GM12872 (cell line): ENCODE results near the gene GPX1.

Source experiments
- TF ChIP-seq, protein P1 (sequence below): IDR thresholded peaks from 3 replicates; pipeline ENCODE4 v1.5.1; 2011; ENCODE audit warnings: low read depth, mild to moderate bottlenecking, low read length, moderate library complexity; ENCODE audit not compliant: insufficient read depth

Gene GPX1

DNA sequence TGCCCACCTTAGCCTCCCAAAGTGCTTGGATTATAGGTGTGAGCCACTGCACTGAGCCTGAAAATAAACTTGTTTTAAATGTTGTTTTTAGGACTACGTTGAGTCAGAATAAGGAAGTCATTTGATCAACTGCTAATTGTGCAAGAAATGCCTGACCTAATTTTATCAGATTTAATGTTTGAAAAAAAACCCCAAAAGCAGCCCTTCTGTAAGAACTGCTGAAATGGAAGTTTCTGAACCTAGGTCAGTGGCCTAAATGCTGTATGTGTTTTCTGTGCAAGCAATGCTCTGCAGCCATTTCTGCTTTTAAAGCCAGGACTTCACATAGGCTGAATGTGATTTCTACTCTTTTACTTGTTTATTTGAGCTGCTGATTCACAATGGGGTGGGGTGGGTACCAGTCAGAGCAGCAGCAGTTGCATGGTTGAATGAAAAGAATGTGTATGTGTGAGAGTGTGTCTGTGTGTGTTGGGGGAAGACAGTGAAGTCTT is 6.6 kb downstream of the GPX1 start:
- TF ChIP-seq, protein P1, sequence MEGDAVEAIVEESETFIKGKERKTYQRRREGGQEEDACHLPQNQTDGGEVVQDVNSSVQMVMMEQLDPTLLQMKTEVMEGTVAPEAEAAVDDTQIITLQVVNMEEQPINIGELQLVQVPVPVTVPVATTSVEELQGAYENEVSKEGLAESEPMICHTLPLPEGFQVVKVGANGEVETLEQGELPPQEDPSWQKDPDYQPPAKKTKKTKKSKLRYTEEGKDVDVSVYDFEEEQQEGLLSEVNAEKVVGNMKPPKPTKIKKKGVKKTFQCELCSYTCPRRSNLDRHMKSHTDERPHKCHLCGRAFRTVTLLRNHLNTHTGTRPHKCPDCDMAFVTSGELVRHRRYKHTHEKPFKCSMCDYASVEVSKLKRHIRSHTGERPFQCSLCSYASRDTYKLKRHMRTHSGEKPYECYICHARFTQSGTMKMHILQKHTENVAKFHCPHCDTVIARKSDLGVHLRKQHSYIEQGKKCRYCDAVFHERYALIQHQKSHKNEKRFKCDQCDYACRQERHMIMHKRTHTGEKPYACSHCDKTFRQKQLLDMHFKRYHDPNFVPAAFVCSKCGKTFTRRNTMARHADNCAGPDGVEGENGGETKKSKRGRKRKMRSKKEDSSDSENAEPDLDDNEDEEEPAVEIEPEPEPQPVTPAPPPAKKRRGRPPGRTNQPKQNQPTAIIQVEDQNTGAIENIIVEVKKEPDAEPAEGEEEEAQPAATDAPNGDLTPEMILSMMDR = no peak

DNA sequence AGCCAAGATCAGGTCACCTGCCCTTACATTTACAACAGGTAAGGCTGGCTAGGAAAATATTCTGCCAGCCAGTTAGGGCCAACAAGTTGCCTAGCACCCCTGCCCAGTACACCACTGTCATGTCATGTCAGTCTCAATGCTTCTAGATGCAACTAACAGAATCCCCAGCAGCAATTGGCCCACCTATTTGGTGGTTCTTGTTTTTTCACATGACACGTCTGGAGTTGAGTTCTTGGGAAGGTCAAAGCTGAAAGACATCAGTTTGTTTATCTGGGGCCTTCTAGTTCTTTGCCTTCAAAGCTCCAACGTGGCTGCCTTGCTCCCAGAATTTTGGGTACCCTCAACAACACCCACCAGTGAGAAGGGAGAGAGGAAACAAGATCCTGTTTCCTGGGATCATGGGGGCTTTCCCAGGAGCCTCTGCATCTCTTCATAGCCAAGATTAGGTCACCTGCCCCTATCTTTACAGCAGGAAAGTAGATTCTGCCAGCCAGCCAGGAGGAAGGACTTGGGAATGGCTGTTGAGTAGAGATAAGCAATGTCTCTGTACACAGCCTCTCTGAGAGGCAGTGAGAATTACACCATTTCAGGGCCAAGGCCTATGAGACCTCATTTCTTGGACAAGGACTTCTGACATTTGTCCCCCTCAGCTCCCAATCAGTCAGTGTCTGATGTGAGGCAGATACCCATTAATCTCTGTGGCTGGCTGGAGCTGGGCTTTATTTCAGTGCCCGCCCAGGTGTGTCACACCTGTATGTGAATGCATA is 8.6 kb downstream of the GPX1 start:
- TF ChIP-seq, protein P1 = no peak

DNA sequence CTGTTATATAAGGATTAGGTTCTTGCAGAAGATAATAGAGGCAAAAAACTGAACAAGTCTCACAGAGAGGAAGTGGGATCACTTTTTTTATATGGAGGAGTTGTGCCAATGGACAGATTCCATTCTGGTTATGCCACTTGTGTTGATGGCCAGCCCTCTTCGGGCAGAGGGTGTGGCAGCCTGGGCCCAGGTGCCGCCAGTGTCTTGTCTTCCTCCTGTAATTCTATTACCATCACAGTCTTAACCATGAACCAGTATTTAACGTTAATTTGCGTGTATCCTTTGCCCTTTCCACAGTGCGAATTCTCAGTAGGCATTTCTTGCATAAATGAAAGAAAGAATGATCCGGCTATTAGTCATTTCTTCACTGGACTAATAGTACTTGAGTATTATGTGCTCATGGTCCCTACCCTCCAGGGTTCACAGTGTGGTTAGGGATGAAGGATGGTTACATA is 11.3 kb downstream of the GPX1 start:
- TF ChIP-seq, protein P1 = no peak

DNA sequence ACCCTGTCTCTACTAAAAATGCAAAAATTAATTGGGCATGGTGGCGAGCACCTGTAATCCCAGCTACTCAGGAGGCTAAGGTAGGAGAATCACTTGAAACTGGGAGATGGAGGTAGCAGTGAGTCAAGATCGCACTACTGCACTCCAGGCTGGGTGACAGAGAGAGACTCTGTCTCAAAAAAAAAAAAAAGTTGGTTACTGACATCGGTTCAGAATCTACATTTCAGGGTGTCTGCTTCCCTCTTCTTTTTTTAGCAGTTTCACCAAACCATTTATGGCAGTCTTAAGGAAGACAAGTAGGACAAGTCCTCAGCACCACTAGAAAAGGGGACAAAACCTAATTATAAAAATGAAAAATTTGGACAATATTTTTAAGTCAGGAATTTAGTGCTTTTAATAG is 15.0 kb downstream of the GPX1 start:
- TF ChIP-seq, protein P1 = no peak

DNA sequence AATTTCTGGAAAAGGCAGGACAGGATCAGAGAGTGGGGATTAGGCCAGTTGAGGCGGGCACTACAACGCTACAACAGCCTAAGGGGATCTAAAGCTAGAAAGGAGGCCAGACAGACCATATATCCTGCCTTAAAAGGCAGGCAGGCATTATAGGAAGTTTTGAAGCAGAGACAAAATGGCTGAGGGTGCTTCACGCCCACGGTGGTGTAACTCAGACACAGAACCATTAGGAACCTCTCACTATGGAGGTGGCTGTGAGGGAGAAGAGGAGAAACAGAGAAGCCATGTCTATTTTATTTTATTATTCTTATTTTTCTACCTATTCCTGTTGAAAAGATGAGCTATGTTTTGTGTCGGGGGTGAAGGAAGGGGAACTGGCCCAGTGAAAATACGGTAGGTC is 16.2 kb downstream of the GPX1 start:
- TF ChIP-seq, protein P1 = no peak

DNA sequence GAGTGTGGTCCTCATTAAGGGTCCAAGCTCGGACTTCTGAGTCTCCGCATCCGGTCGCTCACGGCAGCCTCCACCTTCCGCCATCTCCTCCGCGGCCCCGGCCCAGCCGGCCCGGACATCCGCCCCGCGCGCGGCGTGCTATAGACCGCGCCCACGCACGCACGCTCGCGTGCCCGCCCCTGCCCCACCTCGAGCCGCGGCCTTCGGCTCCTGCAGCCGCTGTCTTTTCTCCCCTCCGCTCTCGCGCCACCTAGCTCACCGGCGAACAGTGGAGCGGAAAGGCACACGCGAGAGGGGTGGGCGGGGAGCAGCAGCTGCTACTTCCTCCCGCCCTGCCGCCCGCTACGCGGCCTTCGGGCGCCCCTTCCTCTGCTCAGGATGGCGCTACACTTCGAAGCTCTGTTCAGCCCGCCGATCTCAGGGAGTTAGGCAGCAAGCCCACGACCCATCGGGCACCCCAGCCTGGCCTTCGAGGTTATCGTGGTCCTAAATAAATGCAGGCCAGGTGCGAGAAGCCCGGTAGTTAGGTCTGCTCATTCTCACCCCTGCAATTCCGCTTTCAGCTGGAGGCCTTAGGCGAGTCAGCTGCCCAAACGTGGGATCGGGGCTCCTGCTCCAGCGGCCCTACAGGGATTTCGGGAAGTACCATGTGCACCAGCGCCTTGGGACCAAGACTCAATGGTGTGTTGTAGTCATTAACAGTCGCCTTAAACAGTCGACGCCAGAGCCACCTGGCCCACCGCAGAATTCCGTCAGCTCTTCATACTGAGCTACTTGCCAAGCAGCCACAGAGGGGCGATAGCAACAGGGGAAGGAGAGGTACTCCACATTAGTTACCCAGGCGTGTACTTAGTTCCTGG is 18.0 kb downstream of the GPX1 start, which contains the start of gene USP4:
Gene USP4 (minus strand): TSS at position 113 of the 860 bp plus-strand sequence. CDS start 29 bp downstream, at position 84.
- TF ChIP-seq, protein P1 = peak; percentile 62

DNA sequence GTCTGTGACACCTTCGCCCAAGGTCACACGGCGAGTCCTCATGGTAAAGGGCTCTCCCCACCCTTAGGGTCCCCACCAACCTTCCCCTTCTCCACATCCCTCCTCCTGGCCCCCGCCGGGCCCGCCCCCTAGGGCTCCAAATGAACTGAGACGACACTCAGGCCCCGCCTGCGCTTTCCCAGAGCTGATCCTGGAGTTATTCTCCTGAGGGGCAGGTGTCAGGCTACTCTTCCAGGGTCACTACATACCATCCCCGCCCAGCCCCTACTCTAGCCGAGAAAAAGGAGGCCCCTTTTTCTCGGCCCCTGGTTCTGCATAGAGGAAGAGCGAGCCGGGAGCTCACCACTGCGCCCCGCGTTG is 18.6 kb downstream of the GPX1 start:
- TF ChIP-seq, protein P1 = no peak
